ENCODE data around the gene CYP2C9.

The CYP2C9 gene

GRCh38 chr10:95039281-95039680 is 100.8 kb downstream of the CYP2C9 start:
- DNase-seq (ENCODE audit: low read depth in 2 of 2), result no peak
